ENCODE data around the gene ZC3H10.

Gene ZC3H10

DNA sequence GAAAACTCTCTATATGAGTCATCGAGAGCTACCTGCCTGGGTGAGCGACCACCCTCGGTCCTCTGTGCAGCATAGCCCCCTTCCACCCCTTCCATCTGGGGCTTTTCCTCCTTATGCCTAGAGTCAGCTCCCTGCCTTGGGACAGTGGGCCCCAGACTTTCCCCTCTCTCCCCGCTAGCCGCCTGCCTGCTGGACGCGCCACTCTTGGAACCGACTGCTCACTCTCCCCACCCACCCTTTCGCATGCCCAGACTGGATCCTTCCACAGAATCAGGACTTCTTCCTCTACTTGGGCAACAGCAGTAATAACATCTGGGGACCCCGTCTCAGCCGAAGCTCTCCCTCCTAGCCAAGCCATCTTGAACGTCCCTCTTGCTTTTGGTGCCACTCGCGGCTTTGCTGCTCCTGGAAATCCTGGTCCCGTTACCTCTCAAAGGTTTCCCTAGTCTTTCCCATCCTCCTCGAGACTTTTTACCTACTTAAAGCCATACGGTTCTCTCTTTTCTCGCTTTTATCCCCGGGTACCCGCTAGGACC lies 10.7 kb downstream of the ZC3H10 start:
- TF ChIP-seq, protein P1, sequence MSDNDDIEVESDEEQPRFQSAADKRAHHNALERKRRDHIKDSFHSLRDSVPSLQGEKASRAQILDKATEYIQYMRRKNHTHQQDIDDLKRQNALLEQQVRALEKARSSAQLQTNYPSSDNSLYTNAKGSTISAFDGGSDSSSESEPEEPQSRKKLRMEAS (IDR thresholded peaks at IDR 0.05): no peak
- peak; percentile 5; the same call in 1 of the 2 replicates for TF ChIP-seq NFIC (IDR thresholded peaks at IDR 0.05)

DNA sequence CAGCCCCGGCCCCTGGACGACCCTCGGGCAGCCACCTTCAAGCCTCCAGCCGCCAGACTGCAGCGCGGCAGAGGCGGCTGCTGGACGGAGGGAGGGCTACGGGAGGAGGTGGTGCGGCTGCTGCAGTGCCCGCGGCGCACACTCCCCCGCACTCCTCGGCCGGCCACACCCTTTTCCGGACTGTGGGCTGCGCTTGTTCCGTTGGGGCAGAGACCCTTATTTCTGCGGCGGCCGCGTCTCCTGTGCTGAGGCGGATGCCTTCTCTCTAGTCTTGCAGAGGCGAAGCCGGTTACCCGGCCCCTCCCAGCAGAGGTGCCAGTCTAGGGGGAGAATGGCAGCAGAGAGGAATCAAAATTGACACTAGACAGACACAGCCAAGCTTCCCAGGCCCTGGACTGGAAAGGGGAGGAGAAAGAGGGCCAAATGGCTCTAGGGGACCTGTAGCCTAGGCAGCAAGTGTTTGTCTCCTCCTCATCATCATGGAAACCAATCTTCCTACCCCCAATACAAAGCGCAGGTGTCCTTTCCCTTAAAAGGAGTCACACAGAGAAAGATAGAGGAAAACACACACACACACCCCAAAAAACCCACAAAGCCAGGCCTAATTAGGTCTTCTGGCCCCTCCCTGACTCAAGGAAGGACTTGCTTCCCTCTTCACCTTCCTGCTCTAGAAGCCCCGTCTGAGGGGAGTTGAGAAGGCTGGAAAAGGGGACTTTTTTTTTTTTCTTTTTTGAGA lies 11.3 kb downstream of the ZC3H10 start:
- TF ChIP-seq NFIC (IDR thresholded peaks at IDR 0.05) (0 out of 2 replicates have a peak, but pooled peaks have one; percentile 3), CREB1 (IDR thresholded peaks at IDR 0.05; ENCODE audit: low read depth) (no peak), ZBTB7A (IDR thresholded peaks at IDR 0.05; ENCODE audit: low read depth) (peak; percentile 82), EGR1 (IDR thresholded peaks at IDR 0.05) (peak; percentile 94), YY1 (IDR thresholded peaks at IDR 0.05; ENCODE audit: low read depth) (no peak), RAD21 (IDR thresholded peaks at IDR 0.05; ENCODE audit: low read depth) (no peak), EP300 (IDR thresholded peaks at IDR 0.05; ENCODE audit: borderline replicate concordance) (no peak), TCF12 (IDR thresholded peaks at IDR 0.05; ENCODE audit: low read depth) (no peak)
- TF ChIP-seq, protein P1 (IDR thresholded peaks at IDR 0.05): no peak
- TF ChIP-seq, protein P2, sequence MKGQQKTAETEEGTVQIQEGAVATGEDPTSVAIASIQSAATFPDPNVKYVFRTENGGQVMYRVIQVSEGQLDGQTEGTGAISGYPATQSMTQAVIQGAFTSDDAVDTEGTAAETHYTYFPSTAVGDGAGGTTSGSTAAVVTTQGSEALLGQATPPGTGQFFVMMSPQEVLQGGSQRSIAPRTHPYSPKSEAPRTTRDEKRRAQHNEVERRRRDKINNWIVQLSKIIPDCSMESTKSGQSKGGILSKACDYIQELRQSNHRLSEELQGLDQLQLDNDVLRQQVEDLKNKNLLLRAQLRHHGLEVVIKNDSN (IDR thresholded peaks at IDR 0.05): no peak
- TF ChIP-seq, protein P3, sequence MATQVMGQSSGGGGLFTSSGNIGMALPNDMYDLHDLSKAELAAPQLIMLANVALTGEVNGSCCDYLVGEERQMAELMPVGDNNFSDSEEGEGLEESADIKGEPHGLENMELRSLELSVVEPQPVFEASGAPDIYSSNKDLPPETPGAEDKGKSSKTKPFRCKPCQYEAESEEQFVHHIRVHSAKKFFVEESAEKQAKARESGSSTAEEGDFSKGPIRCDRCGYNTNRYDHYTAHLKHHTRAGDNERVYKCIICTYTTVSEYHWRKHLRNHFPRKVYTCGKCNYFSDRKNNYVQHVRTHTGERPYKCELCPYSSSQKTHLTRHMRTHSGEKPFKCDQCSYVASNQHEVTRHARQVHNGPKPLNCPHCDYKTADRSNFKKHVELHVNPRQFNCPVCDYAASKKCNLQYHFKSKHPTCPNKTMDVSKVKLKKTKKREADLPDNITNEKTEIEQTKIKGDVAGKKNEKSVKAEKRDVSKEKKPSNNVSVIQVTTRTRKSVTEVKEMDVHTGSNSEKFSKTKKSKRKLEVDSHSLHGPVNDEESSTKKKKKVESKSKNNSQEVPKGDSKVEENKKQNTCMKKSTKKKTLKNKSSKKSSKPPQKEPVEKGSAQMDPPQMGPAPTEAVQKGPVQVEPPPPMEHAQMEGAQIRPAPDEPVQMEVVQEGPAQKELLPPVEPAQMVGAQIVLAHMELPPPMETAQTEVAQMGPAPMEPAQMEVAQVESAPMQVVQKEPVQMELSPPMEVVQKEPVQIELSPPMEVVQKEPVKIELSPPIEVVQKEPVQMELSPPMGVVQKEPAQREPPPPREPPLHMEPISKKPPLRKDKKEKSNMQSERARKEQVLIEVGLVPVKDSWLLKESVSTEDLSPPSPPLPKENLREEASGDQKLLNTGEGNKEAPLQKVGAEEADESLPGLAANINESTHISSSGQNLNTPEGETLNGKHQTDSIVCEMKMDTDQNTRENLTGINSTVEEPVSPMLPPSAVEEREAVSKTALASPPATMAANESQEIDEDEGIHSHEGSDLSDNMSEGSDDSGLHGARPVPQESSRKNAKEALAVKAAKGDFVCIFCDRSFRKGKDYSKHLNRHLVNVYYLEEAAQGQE (IDR thresholded peaks at IDR 0.05; ENCODE audit: low read depth): no peak

DNA sequence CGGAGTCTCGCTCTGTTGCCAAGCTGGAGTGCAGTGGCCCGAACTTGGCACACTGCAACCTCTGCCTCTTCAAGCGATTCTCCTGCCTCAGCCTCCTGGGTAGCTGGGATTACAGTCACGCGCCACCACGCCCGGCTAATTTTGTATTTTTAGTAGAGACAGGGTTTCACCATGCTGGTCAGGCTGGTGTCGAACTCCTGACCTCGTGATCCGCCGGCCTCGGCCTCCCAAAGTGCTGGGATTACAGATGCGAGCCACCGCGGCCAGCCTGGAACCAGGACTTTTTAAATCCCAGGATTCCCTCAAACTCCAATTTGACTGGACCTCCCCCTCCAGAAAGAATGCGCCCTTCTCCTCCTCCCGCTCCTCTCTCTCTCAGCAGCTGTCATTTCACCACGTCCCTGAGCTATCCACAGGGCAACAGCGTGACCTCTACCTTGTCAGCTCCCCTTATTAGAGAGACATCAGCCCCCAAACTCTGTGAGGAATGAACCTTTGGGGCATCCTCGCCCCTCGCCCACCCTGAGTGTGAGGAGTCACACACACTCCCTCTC lies 12.0 kb downstream of the ZC3H10 start:
- TF ChIP-seq YY1 (IDR thresholded peaks at IDR 0.05; ENCODE audit: low read depth): no peak
- no peak for TF ChIP-seq EP300 (IDR thresholded peaks at IDR 0.05; ENCODE audit: borderline replicate concordance)
- no peak for TF ChIP-seq TEAD4 (IDR thresholded peaks at IDR 0.05)
- TF ChIP-seq, protein P1 (IDR thresholded peaks at IDR 0.05): no peak
- TF ChIP-seq TCF12 (IDR thresholded peaks at IDR 0.05; ENCODE audit: low read depth): no peak
- TF ChIP-seq NFIC (IDR thresholded peaks at IDR 0.05): no peak
- TF ChIP-seq EGR1 (IDR thresholded peaks at IDR 0.05): no peak
- no peak for TF ChIP-seq CREB1 (IDR thresholded peaks at IDR 0.05; ENCODE audit: low read depth)
- no peak for TF ChIP-seq FOXM1 (IDR thresholded peaks at IDR 0.05; ENCODE audit: borderline replicate concordance, low read depth)

DNA sequence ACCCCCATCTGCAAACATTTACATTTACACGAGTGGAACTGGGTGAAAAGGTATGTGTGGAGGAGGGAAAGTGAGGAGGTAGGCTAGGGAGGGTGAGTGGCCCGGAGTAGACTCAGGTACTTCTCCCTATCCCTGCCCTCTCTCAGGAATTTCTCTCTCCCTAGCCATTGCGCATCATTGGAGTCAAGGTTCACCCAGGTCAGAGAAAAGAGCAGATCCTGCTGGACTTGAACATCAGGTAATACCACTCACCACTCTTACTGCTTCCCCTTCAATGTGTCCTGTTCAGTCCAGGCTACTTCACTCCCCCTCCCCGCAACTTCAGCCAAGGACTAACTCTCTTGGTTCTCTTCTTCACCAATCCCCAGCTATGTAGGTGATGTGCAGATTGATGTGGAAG lies 12.8 kb downstream of the ZC3H10 start:
- TF ChIP-seq ZBTB7A (IDR thresholded peaks at IDR 0.05; ENCODE audit: low read depth) (no peak), EP300 (IDR thresholded peaks at IDR 0.05; ENCODE audit: borderline replicate concordance) (no peak), CEBPB (IDR thresholded peaks at IDR 0.05) (no peak), NFIC (IDR thresholded peaks at IDR 0.05) (no peak), FOXM1 (IDR thresholded peaks at IDR 0.05; ENCODE audit: borderline replicate concordance, low read depth) (no peak)
- TF ChIP-seq, protein P2 (IDR thresholded peaks at IDR 0.05): no peak
- TF ChIP-seq, protein P3 (IDR thresholded peaks at IDR 0.05; ENCODE audit: low read depth): no peak

DNA sequence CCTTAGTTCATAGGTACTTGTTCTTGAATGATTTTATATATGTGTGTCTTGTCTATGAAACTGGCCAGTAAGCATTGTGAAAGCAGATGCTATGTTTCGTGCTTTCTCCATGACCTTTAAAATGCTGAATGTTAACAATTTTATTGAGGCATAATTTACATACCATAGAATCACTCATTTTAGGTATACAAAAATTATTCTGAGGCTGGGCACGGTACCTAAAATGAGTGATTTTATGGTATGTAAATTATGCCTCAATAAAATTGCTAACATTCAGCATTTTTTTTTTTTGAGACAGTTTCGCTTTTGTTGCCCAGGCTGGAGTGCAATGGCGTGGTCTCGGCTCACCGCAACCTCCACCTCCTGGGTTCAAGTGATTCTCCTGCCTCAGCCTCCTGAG lies 16.8 kb downstream of the ZC3H10 start:
- TF ChIP-seq EP300 (IDR thresholded peaks at IDR 0.05; ENCODE audit: borderline replicate concordance) (no peak), CREB1 (IDR thresholded peaks at IDR 0.05; ENCODE audit: low read depth) (no peak), EGR1 (IDR thresholded peaks at IDR 0.05) (no peak), RAD21 (IDR thresholded peaks at IDR 0.05; ENCODE audit: low read depth) (no peak), YY1 (IDR thresholded peaks at IDR 0.05; ENCODE audit: low read depth) (no peak), TEAD4 (IDR thresholded peaks at IDR 0.05) (no peak), NFIC (IDR thresholded peaks at IDR 0.05) (no peak), FOXM1 (IDR thresholded peaks at IDR 0.05; ENCODE audit: borderline replicate concordance, low read depth) (no peak), ZBTB7A (IDR thresholded peaks at IDR 0.05; ENCODE audit: low read depth) (no peak), TAF1 (IDR thresholded peaks at IDR 0.05; ENCODE audit: low read depth) (no peak), CEBPB (IDR thresholded peaks at IDR 0.05) (no peak), TCF12 (IDR thresholded peaks at IDR 0.05; ENCODE audit: low read depth) (no peak)
- TF ChIP-seq, protein P3 (IDR thresholded peaks at IDR 0.05; ENCODE audit: low read depth): no peak
- TF ChIP-seq, protein P1 (IDR thresholded peaks at IDR 0.05): no peak
- TF ChIP-seq, protein P2 (IDR thresholded peaks at IDR 0.05): no peak
